Dermis blood vessel endothelial cell (primary cell): ENCODE data around the gene C1QC. TPM values are rescaled to one million over a fixed set of nuclear protein-coding genes. Genes with fewer than 3 reads are reported as not detected.

Experiments
- DNase-seq: peaks from one replicate; pipeline ENCODE4 v3.0.0; 2010
- total RNA-seq: library from RNA; depleted of rRNA; stranded (reverse); fragments of >200 nt; gene quantifications from 2 replicates; pipeline ENCODE4 v1.2.3, GENCODE V29; 2014

The C1QC gene
- total RNA-seq, 1 donor from 2014 or later = not detected

GRCh38 chr1:22681556-22682276, 38.3 kb downstream of the C1QC start:
- DNase-seq = no peak

GRCh38 chr1:22683547-22683946, 40.1 kb downstream of the C1QC start:
- no peak for DNase-seq

GRCh38 chr1:22685591-22686059, 42.2 kb downstream of the C1QC start:
- DNase-seq = no peak

- DNase-seq = no peak
These were observed 43.8 kb downstream of the C1QC start for GRCh38 chr1:22687191-22687590.

- no peak for DNase-seq
These were observed 45.0 kb downstream of the C1QC start for GRCh38 chr1:22688466-22688865.

- peak; percentile 68 for DNase-seq
These were observed 46.1 kb downstream of the C1QC start for GRCh38 chr1:22689505-22689904.

- DNase-seq = no peak
These were observed 47.8 kb downstream of the C1QC start for GRCh38 chr1:22691031-22691753.

- DNase-seq = no peak
These were observed 50.7 kb downstream of the C1QC start for GRCh38 chr1:22694172-22694571.

- no peak for DNase-seq
These were observed 53.2 kb downstream of the C1QC start for GRCh38 chr1:22696610-22697009.

Other genes starting within 250 kb of the C1QC start
- gene ZBTB40, start 191.8 kb upstream of the C1QC start, total RNA-seq = 12.8 and 13.6 TPM in 2 replicates
- gene EPHA8, start 80.1 kb upstream of the C1QC start, total RNA-seq = not detected in 2 replicates
- gene C1QA, start 7.0 kb upstream of the C1QC start, total RNA-seq = not detected in 2 replicates
- not detected in 2 replicates for gene C1QB, start 9.6 kb downstream of the C1QC start, total RNA-seq
- 35.1 and 42.3 TPM in 2 replicates for gene EPHB2, start 67.2 kb downstream of the C1QC start, total RNA-seq